Left lung (tissue), 10 donors: ENCODE measurements around the gene PLB1. TPM values are rescaled to one million over a fixed set of nuclear protein-coding genes. Genes with fewer than 3 reads are reported as not detected.

ENCODE experiments used
- ATAC-seq: fragments of 200-7000 bp; cut with Tn5 transposase; one replicate; pipeline ENCODE4 v1.9.1; 2020; ENCODE audit warnings: moderate library complexity
- DNase-seq, 4 donors: peaks; one replicate each; pipeline ENCODE4 v3.0.0-alpha.2; 2013 to 2020
- H3K27ac ChIP-seq, 2 donors: fragments of 200-600 bp; sonication (generic) in 1 of 2; one replicate each; pipeline versions ENCODE4 v1.5.0 to v1.8.0; 2020 to 2021
- H3K27me3 ChIP-seq, 2 donors: fragments of 200-600 bp; sonication (generic) in 1 of 2; one replicate each; pipeline versions ENCODE4 v1.5.0 to v1.8.0; 2020 to 2021
- H3K36me3 ChIP-seq, 2 donors: fragments of 200-600 bp; sonication (generic) in 1 of 2; one replicate each; pipeline versions ENCODE4 v1.5.0 to v1.8.0; 2020 to 2021
- H3K4me1 ChIP-seq, 2 donors: fragments of 200-600 bp; one replicate each; pipeline ENCODE4 v1.8.0; 2021
- H3K4me3 ChIP-seq, 2 donors: fragments of 200-600 bp; sonication (generic) in 1 of 2; one replicate each; pipeline versions ENCODE4 v1.5.0 to v1.8.0; 2020 to 2021; ENCODE audit warnings: mild to moderate bottlenecking in 1 of 2
- H3K9me3 ChIP-seq, 2 donors: fragments of 200-600 bp; sonication (generic) in 1 of 2; one replicate each; pipeline versions ENCODE4 v1.5.0 to v1.8.0; 2020 to 2021
- intact Hi-C, 2 donors: fragments of 100-400 bp; cut with DNase I; formaldehyde crosslinking; loops; one replicate each; pipeline versions ENCODE4 v1.11.2 to v1.14.2; 2022
- polyA plus RNA-seq, 6 donors: library from polyadenylated mRNA; unstranded; fragments of 120-200 nt; gene quantifications; one replicate each; pipeline ENCODE4 v1.2.1, GENCODE V29; 2013; ENCODE audit not compliant: insufficient read length in 6 of 6
- total RNA-seq, 2 donors: library from RNA; stranded (reverse); fragmentation: NEBNext Ultra II Directional; extraction: Animal tissue kit (Norgen Biotek cat#: 25700); gene quantifications; one replicate each; pipeline ENCODE4 v1.2.1, GENCODE V29; 2021
- TF ChIP-seq, protein P1 (sequence below), 2 donors: fragments of 200-600 bp; sonication (generic) in 1 of 2; IDR thresholded peaks; one replicate each; pipeline versions ENCODE4 v1.5.0 to v1.8.0; 2021; ENCODE audit warnings: antibody characterized with exemption in 2 of 2
- donor health status: DM: no; HTN: yes; CAD: no.
- donor health status: DM: no; HTN: no; CAD: no.

Gene PLB1
- total and polyA plus RNA-seq, 8 donors: 0.94 to 6.8 (median 1.9) TPM

DNA sequence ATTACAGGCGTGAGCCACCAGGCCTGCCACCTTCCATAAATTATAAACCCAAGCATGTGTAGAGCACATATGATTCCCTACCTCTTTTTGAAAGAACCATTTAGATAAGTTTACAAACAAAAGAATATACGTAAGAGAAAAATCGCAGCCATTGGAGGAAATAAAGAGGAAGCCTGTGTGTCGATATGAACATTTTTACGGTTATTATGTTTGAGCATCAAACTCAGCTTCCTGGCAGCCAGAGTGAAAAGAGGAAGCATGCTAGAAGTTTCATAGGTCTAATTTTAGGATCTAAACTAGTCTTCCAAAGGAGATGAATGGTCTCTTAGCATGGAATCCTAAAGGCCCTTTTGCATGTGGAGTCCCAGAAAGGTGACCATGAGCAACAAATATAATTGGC lies 104.3 kb downstream of the PLB1 start:
- no peaks in the 10 kb centered on the region for H3K36me3 ChIP-seq
- TF ChIP-seq, protein P1, sequence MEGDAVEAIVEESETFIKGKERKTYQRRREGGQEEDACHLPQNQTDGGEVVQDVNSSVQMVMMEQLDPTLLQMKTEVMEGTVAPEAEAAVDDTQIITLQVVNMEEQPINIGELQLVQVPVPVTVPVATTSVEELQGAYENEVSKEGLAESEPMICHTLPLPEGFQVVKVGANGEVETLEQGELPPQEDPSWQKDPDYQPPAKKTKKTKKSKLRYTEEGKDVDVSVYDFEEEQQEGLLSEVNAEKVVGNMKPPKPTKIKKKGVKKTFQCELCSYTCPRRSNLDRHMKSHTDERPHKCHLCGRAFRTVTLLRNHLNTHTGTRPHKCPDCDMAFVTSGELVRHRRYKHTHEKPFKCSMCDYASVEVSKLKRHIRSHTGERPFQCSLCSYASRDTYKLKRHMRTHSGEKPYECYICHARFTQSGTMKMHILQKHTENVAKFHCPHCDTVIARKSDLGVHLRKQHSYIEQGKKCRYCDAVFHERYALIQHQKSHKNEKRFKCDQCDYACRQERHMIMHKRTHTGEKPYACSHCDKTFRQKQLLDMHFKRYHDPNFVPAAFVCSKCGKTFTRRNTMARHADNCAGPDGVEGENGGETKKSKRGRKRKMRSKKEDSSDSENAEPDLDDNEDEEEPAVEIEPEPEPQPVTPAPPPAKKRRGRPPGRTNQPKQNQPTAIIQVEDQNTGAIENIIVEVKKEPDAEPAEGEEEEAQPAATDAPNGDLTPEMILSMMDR (IDR thresholded peaks at IDR 0.05): no peak
- peak overlapping the region in 1 of 2 donors; percentile 92 for H3K27ac ChIP-seq
- no peak overlapping the region for H3K4me3 ChIP-seq
- H3K27me3 ChIP-seq: no peaks in the 10 kb centered on the region
- ATAC-seq (no peak), DNase-seq (no peak)
- no peaks in the 10 kb centered on the region for H3K9me3 ChIP-seq
- H3K4me1 ChIP-seq: peaks cover 0 to 56% of the 10 kb centered on the region in 2 donors
- intact Hi-C loops: no loop called here

- no peaks in the 10 kb centered on the region for H3K27me3 ChIP-seq
- no peaks in the 10 kb centered on the region for H3K9me3 ChIP-seq
- peak; percentile 58 for ATAC-seq
- H3K4me3 ChIP-seq: peak overlapping the region in 1 of 2 donors; percentile 29
- TF ChIP-seq, protein P1 (IDR thresholded peaks at IDR 0.05): no peak
- intact Hi-C loops: no loop called here
- no peaks in the 10 kb centered on the region for H3K36me3 ChIP-seq
- H3K4me1 ChIP-seq: peaks cover 0 to 47% of the 10 kb centered on the region in 2 donors
- peak in 1 of 4 donors; percentile 60 for DNase-seq
- peak overlapping the region; percentile 62 to 92 for H3K27ac ChIP-seq
Observed at GRCh38 chr2:28601616-28602015, 105.8 kb downstream of the PLB1 start.

- ATAC-seq (no peak), DNase-seq (no peak)
- peaks cover 0 to 47% of the 10 kb centered on the region in 2 donors for H3K4me1 ChIP-seq
- TF ChIP-seq, protein P1 (IDR thresholded peaks at IDR 0.05): no peak
- peak overlapping the region in 1 of 2 donors; percentile 29 for H3K4me3 ChIP-seq
- H3K36me3 ChIP-seq: no peaks in the 10 kb centered on the region
- intact Hi-C loops: no loop called here
- H3K9me3 ChIP-seq: no peaks in the 10 kb centered on the region
- peak overlapping the region; percentile 62 to 92 for H3K27ac ChIP-seq
- no peaks in the 10 kb centered on the region for H3K27me3 ChIP-seq
Observed at GRCh38 chr2:28602136-28602660, 106.3 kb downstream of the PLB1 start.

DNA sequence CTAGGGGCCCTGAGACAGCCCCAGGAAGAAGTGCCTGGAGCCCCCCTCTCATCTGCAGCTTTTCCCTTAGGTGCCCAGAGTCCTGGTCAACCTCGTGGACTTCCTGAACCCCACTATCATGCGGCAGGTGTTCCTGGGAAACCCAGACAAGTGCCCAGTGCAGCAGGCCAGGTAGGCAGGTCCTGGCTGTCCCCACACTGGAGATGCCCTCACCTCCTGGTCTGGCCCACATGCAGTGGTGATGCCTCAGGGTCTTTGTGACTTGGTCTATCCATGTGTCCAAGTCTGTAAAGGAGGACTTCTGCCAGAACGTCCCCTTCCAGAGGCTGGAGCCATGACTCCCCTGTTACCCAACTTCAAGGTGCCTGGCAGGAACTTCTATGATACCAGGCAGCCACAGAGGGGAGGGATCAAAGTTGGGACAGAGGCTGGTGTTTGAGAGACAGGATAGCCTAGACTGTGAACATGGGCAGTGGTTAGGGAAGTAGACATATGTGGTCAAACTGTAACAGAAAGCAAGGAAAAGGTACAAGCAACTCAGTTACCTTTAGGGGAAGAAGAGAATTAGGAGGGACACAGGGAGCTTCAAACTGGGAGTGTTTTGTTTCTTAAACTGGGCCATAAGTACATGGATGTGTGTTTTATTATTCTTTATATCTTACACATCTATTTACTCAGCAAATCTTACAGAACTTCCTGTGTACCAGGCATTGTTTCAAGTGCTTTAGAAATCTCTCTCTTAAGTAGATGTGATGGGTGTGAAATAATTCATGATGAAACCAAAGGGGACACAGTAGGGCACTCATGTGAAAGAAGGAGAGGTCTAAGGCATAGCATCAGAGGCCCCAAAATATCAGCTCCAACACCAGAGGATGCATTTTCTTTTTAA lies 107.1 kb downstream of the PLB1 start:
- Histone ChIP-seq H3K4me1 (peaks cover 0 to 47% of the 10 kb centered on the region in 2 donors), H3K4me3 (peak overlapping the region in 1 of 2 donors; percentile 29), H3K36me3 (no peaks in the 10 kb centered on the region), H3K27me3 (no peaks in the 10 kb centered on the region), H3K27ac (peak overlapping the region in 1 of 2 donors; percentile 92), H3K9me3 (no peaks in the 10 kb centered on the region)
- intact Hi-C loops: no loop called here
- ATAC-seq: no peak
- TF ChIP-seq, protein P1 (IDR thresholded peaks at IDR 0.05): no peak
- no peak for DNase-seq

- Histone ChIP-seq H3K27ac (peak overlapping the region in 1 of 2 donors; percentile 92), H3K4me1 (peaks cover 0 to 47% of the 10 kb centered on the region in 2 donors), H3K4me3 (no peak overlapping the region), H3K9me3 (no peaks in the 10 kb centered on the region), H3K36me3 (no peaks in the 10 kb centered on the region), H3K27me3 (no peaks in the 10 kb centered on the region)
- no peak for ATAC-seq
- intact Hi-C loops: no loop called here
- TF ChIP-seq, protein P1 (IDR thresholded peaks at IDR 0.05): no peak
- no peak for DNase-seq
Observed at GRCh38 chr2:28603821-28604220, 108.0 kb downstream of the PLB1 start.
